H9 (cell line): ENCODE data around the gene MICAL3. TPM values are rescaled to one million over a fixed set of nuclear protein-coding genes. Genes with fewer than 3 reads are reported as not detected.

Experiments
- DNase-seq: peaks from one replicate; pipeline ENCODE4 v3.0.0-alpha.2; 2017
- H2AFZ ChIP-seq: one replicate; pipeline ENCODE4 v1.6.1; 2013; ENCODE audit warnings: mild to moderate bottlenecking, low read length, control low read depth, moderate library complexity
- H2AK5ac ChIP-seq: 2 replicates; pipeline ENCODE4 v1.6.1; 2013; ENCODE audit warnings: low read length, control low read depth, mixed read lengths; ENCODE audit not compliant: insufficient read length
- H2BK120ac ChIP-seq: one replicate; pipeline ENCODE4 v1.6.1; 2013; ENCODE audit warnings: low read depth, mild to moderate bottlenecking, low read length, control low read depth, inconsistent platforms; ENCODE audit not compliant: poor library complexity, severe bottlenecking
- H2BK12ac ChIP-seq: 2 replicates; pipeline ENCODE4 v1.6.1; 2013; ENCODE audit warnings: low read length, control low read depth, mixed read lengths, low read depth; ENCODE audit not compliant: insufficient read length
- H2BK15ac ChIP-seq: 2 replicates; pipeline ENCODE4 v1.6.1; 2013; ENCODE audit warnings: low read depth, low read length, control low read depth
- H2BK20ac ChIP-seq: one replicate; pipeline ENCODE4 v1.6.1; 2013; ENCODE audit warnings: low read depth, mild to moderate bottlenecking, low read length, control low read depth, inconsistent platforms; ENCODE audit not compliant: poor library complexity, severe bottlenecking
- H2BK5ac ChIP-seq: 2 replicates; pipeline ENCODE4 v1.6.1; 2013; ENCODE audit warnings: low read length, control low read depth, mixed read lengths; ENCODE audit not compliant: insufficient read length
- H3K14ac ChIP-seq: 2 replicates; pipeline ENCODE4 v1.6.1; 2013; ENCODE audit warnings: low read length, control low read depth; ENCODE audit not compliant: insufficient read depth
- H3K18ac ChIP-seq: 2 replicates; pipeline ENCODE4 v1.6.1; 2013; ENCODE audit warnings: low read depth, mild to moderate bottlenecking, mixed read lengths, low read length, control low read depth; ENCODE audit not compliant: insufficient read length
- H3K23ac ChIP-seq: 2 replicates; pipeline ENCODE4 v1.6.1; 2013; ENCODE audit warnings: low read length, control low read depth, mixed read lengths, low read depth; ENCODE audit not compliant: insufficient read length
- H3K23me2 ChIP-seq: 2 replicates; pipeline ENCODE4 v1.6.1; 2013; ENCODE audit warnings: low read depth, mild to moderate bottlenecking, mixed read lengths, low read length, control low read depth; ENCODE audit not compliant: insufficient read length, poor library complexity, severe bottlenecking
- H3K27ac ChIP-seq: 2 replicates; pipeline ENCODE4 v1.5.1; 2013; ENCODE audit warnings: low read length, control low read depth, mixed read lengths, low read depth; ENCODE audit not compliant: insufficient read length
- H3K27me3 ChIP-seq: 2 replicates; pipeline ENCODE4 v1.6.1; 2013; ENCODE audit warnings: low read length, control low read depth, inconsistent platforms; ENCODE audit not compliant: insufficient read depth
- H3K4ac ChIP-seq: 2 replicates; pipeline ENCODE4 v1.6.1; 2013; ENCODE audit warnings: low read depth, mild to moderate bottlenecking, control low read depth, inconsistent platforms, low read length, moderate library complexity
- H3K4me1 ChIP-seq: 2 replicates; pipeline ENCODE4 v1.6.1; 2013; ENCODE audit warnings: low read length, control low read depth, inconsistent platforms; ENCODE audit not compliant: insufficient read depth
- H3K4me2 ChIP-seq: 2 replicates; pipeline ENCODE4 v1.6.1; 2013; ENCODE audit warnings: low read length, control low read depth, mixed read lengths; ENCODE audit not compliant: insufficient read length, insufficient read depth
- H3K56ac ChIP-seq: 2 replicates; pipeline ENCODE4 v1.6.1; 2013; ENCODE audit warnings: low read depth, mild to moderate bottlenecking, mixed read lengths, low read length, control low read depth; ENCODE audit not compliant: insufficient read length
- H3K79me1 ChIP-seq: 2 replicates; pipeline ENCODE4 v1.6.1; 2013; ENCODE audit warnings: low read depth, mild to moderate bottlenecking, moderate library complexity, low read length, control low read depth, inconsistent platforms; ENCODE audit not compliant: insufficient read depth, poor library complexity, severe bottlenecking
- H3K79me2 ChIP-seq: 2 replicates; pipeline ENCODE4 v1.6.1; 2013; ENCODE audit warnings: low read length, control low read depth, inconsistent platforms; ENCODE audit not compliant: insufficient read depth
- H3K9ac ChIP-seq: 2 replicates; pipeline ENCODE4 v1.6.1; 2013; ENCODE audit warnings: low read length, control low read depth, mixed read lengths; ENCODE audit not compliant: insufficient read length; ENCODE audit errors: extremely low read depth
- H3K9me3 ChIP-seq: one replicate; pipeline ENCODE4 v1.6.1; 2013; ENCODE audit warnings: low read depth, low read length, inconsistent platforms; ENCODE audit not compliant: control insufficient read depth
- H3T11ph ChIP-seq: one replicate; pipeline ENCODE4 v1.6.1; 2013; ENCODE audit warnings: mild to moderate bottlenecking, low read length, control low read depth, inconsistent platforms
- H4K20me1 ChIP-seq: one replicate; pipeline ENCODE4 v1.6.1; 2013; ENCODE audit not compliant: control insufficient read depth, insufficient read length, insufficient read depth
- H4K5ac ChIP-seq: 2 replicates; pipeline ENCODE4 v1.6.1; 2013; ENCODE audit warnings: low read depth, mild to moderate bottlenecking, mixed read lengths, low read length, control low read depth; ENCODE audit not compliant: insufficient read length
- H4K8ac ChIP-seq: replicated peaks from 2 replicates; pipeline ENCODE4 v1.6.1; 2013; ENCODE audit warnings: low read length, control low read depth, mixed read lengths, low read depth; ENCODE audit not compliant: insufficient read length
- H4K91ac ChIP-seq: 2 replicates; pipeline ENCODE4 v1.6.1; 2013; ENCODE audit warnings: low read depth, mild to moderate bottlenecking, moderate library complexity, mixed read lengths, low read length, control low read depth; ENCODE audit not compliant: insufficient read length
- H3K27ac Mint-ChIP-seq, 3 experiments: 2 replicates in 2 of 3; 3 replicates in 1 of 3; pipeline ENCODE4 v1.8.0; 2020 to 2021; ENCODE audit warnings: mixed read lengths in 3 of 3, mild to moderate bottlenecking in 1 of 3, moderate library complexity in 1 of 3
- H3K27me3 Mint-ChIP-seq: 2 replicates; pipeline ENCODE4 v1.8.0; 2021; ENCODE audit warnings: low read depth, mild to moderate bottlenecking, moderate library complexity, mixed read lengths
- H3K36me3 Mint-ChIP-seq, 3 experiments: 2 replicates in 2 of 3; 3 replicates in 1 of 3; pipeline ENCODE4 v1.8.0; 2020 to 2021; ENCODE audit warnings: low read depth in 3 of 3, mixed read lengths in 3 of 3; ENCODE audit not compliant: insufficient read depth in 1 of 3
- H3K4me1 Mint-ChIP-seq, 2 experiments: 2 replicates each; pipeline ENCODE4 v1.8.0; 2020; ENCODE audit warnings: mixed read lengths in 2 of 2
- H3K4me3 Mint-ChIP-seq, 2 experiments: 2 replicates in 1 of 2; 3 replicates in 1 of 2; pipeline ENCODE4 v1.8.0; 2020 to 2021; ENCODE audit warnings: mild to moderate bottlenecking in 2 of 2, mixed read lengths in 2 of 2, moderate library complexity in 1 of 2
- H3K9me3 Mint-ChIP-seq, 2 experiments: 2 replicates in 1 of 2; 3 replicates in 1 of 2; pipeline ENCODE4 v1.8.0; 2020; ENCODE audit warnings: mild to moderate bottlenecking in 2 of 2, mixed read lengths in 2 of 2, moderate library complexity in 1 of 2
- CTCF ChIP-seq: fragments of 200-600 bp; sonication (generic); conservative IDR thresholded peaks from 3 replicates; pipeline ENCODE4 v1.8.0; 2021; ENCODE audit warnings: antibody characterized with exemption, mild to moderate bottlenecking
- WGBS: extraction: QIAGEN DNeasy Blood & Tissue Kit; methylation state at CpG from one replicate; pipeline ENCODE4 v1.1.7; 2013; ENCODE audit warnings: missing lambda C conversion rate, low lambda C conversion rate, mixed read lengths; ENCODE audit not compliant: insufficient read length; ENCODE audit errors: extremely low coverage; 5-methylcytosine and 5-hydroxymethylcytosine counted together
- total RNA-seq: library from RNA; stranded (reverse); gene quantifications from 2 replicates; pipeline ENCODE4 v1.2.1, GENCODE V29; 2021

The MICAL3 gene
- total RNA-seq, 1 experiment from 2014 or later, result 50.2 TPM

- no peaks in the 10 kb centered on the region for H4K20me1 ChIP-seq
- H3K23me2 ChIP-seq, result no peaks in the 10 kb centered on the region
- H3K4me1 ChIP-seq, result no peaks in the 10 kb centered on the region
- no peak overlapping the region for H3K4ac ChIP-seq
- no peak overlapping the region for H2BK12ac ChIP-seq
- H2BK5ac ChIP-seq, result no peak overlapping the region
- no peak overlapping the region for H3K4me2 ChIP-seq
- H3K23ac ChIP-seq, result no peak overlapping the region
- Mint-ChIP-seq H3K36me3 (peaks cover 13 to 58% (median 53%) of the 10 kb centered on the region in 3 experiments; a peak in 6 of 7 replicates), H3K27ac (no peak overlapping the region), H3K9me3 (no peaks in the 10 kb centered on the region), H3K4me3 (no peak overlapping the region), H3K27me3 (no peaks in the 10 kb centered on the region; the same call in 1 of the 2 replicates), H3K4me1 (peaks cover 14 to 19% of the 10 kb centered on the region in 2 experiments)
- no CpG with 5 or more reads among the region's 8 CpGs for WGBS
- no peak overlapping the region for H3K27ac ChIP-seq
- H3K79me2 ChIP-seq, result no peaks in the 10 kb centered on the region
- H4K91ac ChIP-seq, result no peak overlapping the region
- DNase-seq, result no peak
- no peak overlapping the region for H3K56ac ChIP-seq
- H3K9me3 ChIP-seq, result no peaks in the 10 kb centered on the region
- no peak overlapping the region for H4K8ac ChIP-seq
- no peaks in the 10 kb centered on the region for H3K27me3 ChIP-seq
- H2BK120ac ChIP-seq, result no peak overlapping the region
- H3K14ac ChIP-seq, result no peak overlapping the region
- no peak overlapping the region for H3T11ph ChIP-seq
- TF ChIP-seq CTCF, result no peak
- no peak overlapping the region for H3K9ac ChIP-seq
- no peak overlapping the region for H2BK20ac ChIP-seq
- H4K5ac ChIP-seq, result no peak overlapping the region
- no peak overlapping the region for H2AFZ ChIP-seq
- no peak overlapping the region for H2BK15ac ChIP-seq
- H3K79me1 ChIP-seq, result no peaks in the 10 kb centered on the region
- H2AK5ac ChIP-seq, result no peak overlapping the region
- no peak overlapping the region for H3K18ac ChIP-seq
Measured at GRCh38 chr22:17898375-17898774, 126.0 kb downstream of the MICAL3 start.
